ENCODE measurements around the gene MGAT5B. TPM values are rescaled to one million over a fixed set of nuclear protein-coding genes. Genes with fewer than 3 reads are reported as not detected.

MGAT5B gene
- total RNA-seq, 6 experiments from 2014 or later = 1.5 to 2.3 (median 1.8) TPM

DNA sequence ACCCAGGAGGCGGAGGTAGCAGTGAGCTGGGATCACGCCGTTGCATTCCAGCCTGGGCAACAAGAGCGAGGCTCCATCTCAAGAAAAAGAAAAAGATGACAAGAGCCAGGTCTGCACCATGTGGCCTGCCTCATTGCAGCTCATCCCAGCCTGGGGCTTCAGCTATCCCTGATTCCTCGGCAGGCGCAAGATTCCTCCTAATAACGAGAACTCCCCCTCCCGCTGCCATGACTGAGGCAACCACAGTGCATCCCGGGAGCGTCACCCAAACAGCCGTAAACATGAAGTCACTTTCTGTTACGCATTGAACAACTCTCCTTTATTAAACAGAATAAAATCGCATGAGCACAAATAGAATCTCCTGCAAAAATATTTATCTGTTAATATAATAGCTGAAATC lies 120.6 kb downstream of the MGAT5B start:
- Mint-ChIP-seq H3K36me3 (ENCODE audit: low read depth) (no peaks in the 10 kb centered on the region), H3K4me3 (no peak overlapping the region), H3K27ac (no peak overlapping the region), H3K27me3 (ENCODE audit: insufficient read depth) (peaks cover 43% of the 10 kb centered on the region), H3K4me1 (ENCODE audit: low read depth) (no peaks in the 10 kb centered on the region), H3K9me3 (no peaks in the 10 kb centered on the region)
- TF ChIP-seq, protein P1, sequence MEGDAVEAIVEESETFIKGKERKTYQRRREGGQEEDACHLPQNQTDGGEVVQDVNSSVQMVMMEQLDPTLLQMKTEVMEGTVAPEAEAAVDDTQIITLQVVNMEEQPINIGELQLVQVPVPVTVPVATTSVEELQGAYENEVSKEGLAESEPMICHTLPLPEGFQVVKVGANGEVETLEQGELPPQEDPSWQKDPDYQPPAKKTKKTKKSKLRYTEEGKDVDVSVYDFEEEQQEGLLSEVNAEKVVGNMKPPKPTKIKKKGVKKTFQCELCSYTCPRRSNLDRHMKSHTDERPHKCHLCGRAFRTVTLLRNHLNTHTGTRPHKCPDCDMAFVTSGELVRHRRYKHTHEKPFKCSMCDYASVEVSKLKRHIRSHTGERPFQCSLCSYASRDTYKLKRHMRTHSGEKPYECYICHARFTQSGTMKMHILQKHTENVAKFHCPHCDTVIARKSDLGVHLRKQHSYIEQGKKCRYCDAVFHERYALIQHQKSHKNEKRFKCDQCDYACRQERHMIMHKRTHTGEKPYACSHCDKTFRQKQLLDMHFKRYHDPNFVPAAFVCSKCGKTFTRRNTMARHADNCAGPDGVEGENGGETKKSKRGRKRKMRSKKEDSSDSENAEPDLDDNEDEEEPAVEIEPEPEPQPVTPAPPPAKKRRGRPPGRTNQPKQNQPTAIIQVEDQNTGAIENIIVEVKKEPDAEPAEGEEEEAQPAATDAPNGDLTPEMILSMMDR (IDR thresholded peaks at IDR 0.05) = no peak
- DNase-seq = no peak

DNA sequence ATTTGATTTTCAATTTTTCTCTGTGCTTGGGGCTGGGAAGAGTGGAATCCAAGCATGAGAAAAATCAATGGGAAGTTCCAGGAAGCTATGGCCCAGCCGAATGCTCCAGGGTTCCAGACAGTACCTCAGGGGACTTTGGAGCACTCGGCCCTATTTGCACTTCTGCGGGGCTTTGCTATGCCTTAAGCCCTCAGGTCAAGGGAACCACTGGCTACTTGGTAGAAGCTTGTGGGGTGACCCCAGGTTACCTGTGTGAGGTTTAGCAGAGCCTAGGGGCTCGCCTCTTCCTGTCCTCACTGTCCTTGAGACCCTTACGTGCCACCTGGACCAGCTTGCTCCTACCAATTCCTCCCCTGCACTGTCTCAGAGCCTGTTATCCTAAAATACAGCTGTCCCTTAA lies 121.3 kb downstream of the MGAT5B start:
- Mint-ChIP-seq H3K27me3 (ENCODE audit: insufficient read depth) (peaks cover 49% of the 10 kb centered on the region), H3K4me3 (no peak overlapping the region), H3K4me1 (ENCODE audit: low read depth) (no peaks in the 10 kb centered on the region), H3K27ac (no peak overlapping the region), H3K36me3 (ENCODE audit: low read depth) (no peaks in the 10 kb centered on the region), H3K9me3 (no peaks in the 10 kb centered on the region)
- TF ChIP-seq, protein P1 (IDR thresholded peaks at IDR 0.05) = no peak
- no peak for DNase-seq

- Mint-ChIP-seq H3K36me3 (ENCODE audit: low read depth) (no peaks in the 10 kb centered on the region), H3K4me1 (ENCODE audit: low read depth) (no peaks in the 10 kb centered on the region), H3K27ac (no peak overlapping the region), H3K9me3 (no peaks in the 10 kb centered on the region), H3K27me3 (ENCODE audit: insufficient read depth) (peaks cover 53% of the 10 kb centered on the region), H3K4me3 (no peak overlapping the region)
- no peak for DNase-seq
- TF ChIP-seq, protein P1 (IDR thresholded peaks at IDR 0.05) = no peak
Observed at GRCh38 chr17:76992891-76993290, 124.7 kb downstream of the MGAT5B start.

DNA sequence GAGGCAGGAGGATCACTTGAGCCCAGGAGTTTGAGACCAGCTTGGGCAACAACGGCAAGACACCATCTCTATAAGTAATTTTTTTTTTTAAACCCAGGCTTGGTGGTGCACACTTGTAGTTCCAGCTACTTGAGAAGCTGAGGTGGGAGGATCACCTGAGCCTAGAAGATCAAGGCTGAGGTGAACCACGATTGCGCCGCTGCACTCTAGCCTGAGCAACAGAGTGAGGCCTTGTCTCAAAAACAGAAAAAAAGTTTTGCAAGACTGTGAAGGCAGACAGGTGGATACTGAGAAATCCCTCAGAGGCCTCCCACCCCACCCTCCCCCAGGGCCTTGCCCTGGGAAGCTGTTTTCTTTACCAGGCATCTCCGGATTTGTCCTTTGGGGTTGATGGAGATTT lies 125.4 kb downstream of the MGAT5B start:
- Mint-ChIP-seq H3K4me1 (ENCODE audit: low read depth) (no peaks in the 10 kb centered on the region; the same call in 1 of the 2 replicates), H3K27ac (no peak overlapping the region), H3K36me3 (ENCODE audit: low read depth) (no peaks in the 10 kb centered on the region), H3K27me3 (ENCODE audit: insufficient read depth) (peaks cover 56% of the 10 kb centered on the region), H3K9me3 (no peaks in the 10 kb centered on the region), H3K4me3 (no peak overlapping the region)
- DNase-seq = no peak
- TF ChIP-seq, protein P1 (IDR thresholded peaks at IDR 0.05) = no peak

- Mint-ChIP-seq H3K27me3 (ENCODE audit: insufficient read depth) (peaks cover 52% of the 10 kb centered on the region), H3K4me1 (ENCODE audit: low read depth) (no peaks in the 10 kb centered on the region; the same call in 1 of the 2 replicates), H3K27ac (no peak overlapping the region), H3K36me3 (ENCODE audit: low read depth) (no peaks in the 10 kb centered on the region), H3K4me3 (no peak overlapping the region), H3K9me3 (no peaks in the 10 kb centered on the region)
- no peak for DNase-seq
- TF ChIP-seq, protein P1 (IDR thresholded peaks at IDR 0.05) = no peak
Observed at GRCh38 chr17:76994237-76994637, 126.0 kb downstream of the MGAT5B start.

All from HFFc6 (cell line).